Astrocyte (in vitro differentiated cells and primary cell): ENCODE results near the gene GOSR1.
"Not testable (repeated sequence)": the region's sequence is repeated elsewhere in the genome, so short reads cannot be mapped to it uniquely, and the experiment has no call there.

ENCODE experiments used
- CTCF ChIP-seq: IDR thresholded peaks from 2 replicates; pipeline ENCODE4 v1.5.1; 2011; ENCODE audit warnings: low read depth, mild to moderate bottlenecking, inconsistent platforms, low read length, moderate library complexity; ENCODE audit not compliant: insufficient read depth
- EZH2 ChIP-seq: IDR thresholded peaks from 2 replicates; pipeline ENCODE4 v1.6.1; 2012; ENCODE audit warnings: mild to moderate bottlenecking, low read length, inconsistent platforms; ENCODE audit not compliant: insufficient read depth

DNA sequence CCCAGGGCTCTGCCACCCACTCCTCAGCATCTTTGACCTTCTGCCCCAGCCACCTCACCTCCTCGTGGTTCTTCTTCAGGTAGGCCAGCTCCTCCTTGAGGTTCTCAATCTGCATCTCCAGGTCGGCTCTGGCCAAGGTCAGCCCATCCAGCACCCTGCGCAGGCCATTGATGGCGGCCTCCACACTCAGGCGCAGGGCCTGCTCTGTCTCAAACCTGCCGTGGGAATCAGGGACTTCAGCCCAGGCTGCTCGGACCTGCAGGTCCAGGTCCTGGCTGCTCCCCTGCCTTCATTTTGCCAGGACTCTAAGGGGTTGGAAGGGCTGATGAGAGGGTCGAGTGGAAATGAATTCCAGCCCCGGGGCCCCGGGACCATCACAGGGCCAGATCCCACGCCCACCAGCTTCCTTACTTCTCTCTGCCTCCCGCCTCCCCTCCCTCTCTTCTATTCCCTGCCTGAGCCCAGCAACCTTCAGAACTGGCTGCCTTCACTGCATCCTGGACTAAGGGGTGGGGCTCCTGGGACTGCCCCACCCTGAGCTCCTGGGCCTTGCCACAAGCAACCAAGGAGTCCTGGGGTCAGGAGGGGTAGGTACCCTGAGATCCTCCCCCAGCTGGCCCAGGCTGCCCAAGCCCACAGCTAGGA is 92.4 kb downstream of the GOSR1 start:
- TF ChIP-seq EZH2, CTCF: not testable (repeated sequence)
